Neural progenitor cell (in vitro differentiated cells): ENCODE data around the gene TMEM107. TPM values are rescaled to one million over a fixed set of nuclear protein-coding genes. Genes with fewer than 3 reads are reported as not detected.

Experiments used
- DNase-seq: peaks from one replicate; pipeline ENCODE4 v3.0.0-alpha.2; 2016; ENCODE audit warnings: low spot score
- H2AFZ ChIP-seq: fragments of 200-600 bp; sonication (generic); replicated peaks from 2 replicates; pipeline ENCODE4 v1.6.1; 2016; ENCODE audit warnings: antibody characterized with exemption
- H3F3A ChIP-seq: fragments of 200-600 bp; sonication (generic); 2 replicates; pipeline ENCODE4 v1.6.1; 2016; ENCODE audit warnings: antibody characterized with exemption, low read depth
- H3K27ac ChIP-seq: fragments of 200-600 bp; sonication (generic); 2 replicates; pipeline ENCODE4 v1.5.1; 2016; ENCODE audit warnings: mild to moderate bottlenecking
- H3K27me3 ChIP-seq: fragments of 200-600 bp; sonication (generic); 2 replicates; pipeline ENCODE4 v1.6.1; 2016; ENCODE audit warnings: mild to moderate bottlenecking, moderate library complexity
- H3K36me3 ChIP-seq: fragments of 200-600 bp; sonication (generic); 2 replicates; pipeline ENCODE4 v1.5.1; 2016
- H3K4me1 ChIP-seq: fragments of 200-600 bp; sonication (generic); 2 replicates; pipeline ENCODE4 v1.6.1; 2016; ENCODE audit warnings: mixed run types
- H3K4me2 ChIP-seq: fragments of 200-600 bp; sonication (generic); 2 replicates; pipeline ENCODE4 v1.6.1; 2016
- H3K4me3 ChIP-seq: fragments of 200-600 bp; sonication (generic); 2 replicates; pipeline ENCODE4 v1.5.1; 2016
- H3K79me2 ChIP-seq: fragments of 200-600 bp; sonication (generic); 2 replicates; pipeline ENCODE4 v1.6.1; 2016; ENCODE audit warnings: low read depth
- H3K9ac ChIP-seq: fragments of 200-600 bp; sonication (generic); 2 replicates; pipeline ENCODE4 v1.6.1; 2016
- H3K9me3 ChIP-seq: fragments of 200-600 bp; sonication (generic); 2 replicates; pipeline ENCODE4 v1.5.1; 2016; ENCODE audit warnings: low read depth
- H4K20me1 ChIP-seq: fragments of 200-600 bp; sonication (generic); 2 replicates; pipeline ENCODE4 v1.6.1; 2016; ENCODE audit warnings: low read depth
- H3K27ac Mint-ChIP-seq: 3 replicates; pipeline ENCODE4 v1.8.0; 2021; ENCODE audit warnings: mixed read lengths
- H3K27me3 Mint-ChIP-seq: 2 replicates; pipeline ENCODE4 v1.8.0; 2022; ENCODE audit warnings: low read depth, mild to moderate bottlenecking, inconsistent platforms, moderate library complexity, mixed read lengths; ENCODE audit not compliant: insufficient read depth
- H3K36me3 Mint-ChIP-seq: 3 replicates; pipeline ENCODE4 v1.8.0; 2021; ENCODE audit warnings: mixed read lengths
- H3K4me1 Mint-ChIP-seq: 3 replicates; pipeline ENCODE4 v1.8.0; 2021; ENCODE audit warnings: mixed read lengths
- H3K4me3 Mint-ChIP-seq: 3 replicates; pipeline ENCODE4 v1.8.0; 2021; ENCODE audit warnings: mild to moderate bottlenecking, moderate library complexity, mixed read lengths
- H3K9me3 Mint-ChIP-seq: 3 replicates; pipeline ENCODE4 v1.8.0; 2020; ENCODE audit warnings: mixed read lengths
- EZH2 ChIP-seq: fragments of 200-600 bp; sonication (generic); IDR thresholded peaks from 2 replicates; pipeline ENCODE4 v1.6.1; 2017; ENCODE audit warnings: antibody characterized with exemption, mild to moderate bottlenecking, moderate library complexity
- EZH2phosphoT487 ChIP-seq: fragments of 200-600 bp; sonication (generic); IDR thresholded peaks from 2 replicates; pipeline ENCODE4 v1.6.1; 2017; ENCODE audit warnings: antibody characterized with exemption
- total RNA-seq: library from RNA; depleted of rRNA; stranded (reverse); fragments of >200 nt; gene quantifications from 2 replicates; pipeline ENCODE4 v1.2.3, GENCODE V29; 2015; ENCODE audit warnings: low replicate concordance
- TF ChIP-seq, protein P1 (sequence below): fragments of 200-600 bp; sonication (generic); IDR thresholded peaks from 2 replicates; pipeline ENCODE4 v1.5.1; 2017; ENCODE audit warnings: antibody characterized with exemption, mild to moderate bottlenecking

TMEM107 gene
- total RNA-seq, result 26.0 and 45.5 TPM in 2 replicates

DNA sequence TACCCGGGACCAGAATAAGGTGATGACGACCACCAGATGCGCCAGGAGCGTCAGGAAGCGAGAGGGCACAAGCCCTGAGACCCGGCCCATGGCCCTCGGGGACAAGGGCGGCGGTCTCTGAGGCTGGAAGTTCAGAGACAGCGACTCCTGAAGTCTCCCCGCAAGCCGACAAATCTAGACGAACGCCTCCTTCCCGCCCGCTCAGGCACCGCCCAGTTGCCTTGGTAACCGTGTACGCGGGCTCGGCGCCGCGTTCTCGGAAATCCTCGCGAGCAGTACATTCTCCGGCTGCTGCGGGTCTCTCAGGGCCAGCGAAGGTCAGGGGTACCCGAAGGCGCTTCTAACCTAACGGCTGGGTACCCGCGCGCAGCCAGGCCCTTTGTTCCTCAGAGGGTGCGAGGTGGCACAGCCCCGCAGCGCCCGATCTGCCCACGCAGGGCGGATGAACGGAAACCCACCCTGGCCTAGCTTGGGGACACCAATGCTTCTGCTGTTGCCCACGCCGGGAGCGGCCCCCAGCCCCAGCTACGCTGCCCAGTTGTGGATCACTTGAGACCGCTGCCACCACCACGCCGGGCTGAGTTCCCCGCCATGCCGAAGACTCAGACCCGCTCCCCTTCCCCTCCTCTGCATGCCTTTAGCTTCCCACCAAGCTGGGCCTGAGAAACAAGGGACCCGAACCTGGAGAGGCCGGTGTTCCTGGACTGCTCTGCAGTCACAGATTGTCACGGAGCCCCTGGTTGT lies at the start of gene TMEM107:
Gene TMEM107 (minus strand): TSS at position 184 of the 744 bp plus-strand sequence. CDS start 94 bp downstream, at position 90.
- H3K4me1 Mint-ChIP-seq, result peaks cover 49% of the 10 kb centered on the region
- H3K4me3 Mint-ChIP-seq, result peak within 1 kb of the TSS; percentile 91

GRCh38 chr17:8224891-8225812 lies 49.0 kb upstream of the TMEM107 start:
- Histone ChIP-seq H4K20me1 (peaks cover 14% of the 10 kb centered on the region), H3K9ac (no peak overlapping the region), H3K4me3 (no peak overlapping the region), H3F3A (peaks cover 71% of the 10 kb centered on the region), H3K4me2 (no peak overlapping the region), H3K9me3 (no peaks in the 10 kb centered on the region), H3K27ac (no peak overlapping the region), H3K79me2 (no peaks in the 10 kb centered on the region), H3K36me3 (no peaks in the 10 kb centered on the region), H2AFZ (no peak overlapping the region), H3K27me3 (no peaks in the 10 kb centered on the region), H3K4me1 (no peaks in the 10 kb centered on the region)
- DNase-seq, result no peak
- no peak for TF ChIP-seq EZH2phosphoT487
- no peak for TF ChIP-seq EZH2
- TF ChIP-seq, protein P1, sequence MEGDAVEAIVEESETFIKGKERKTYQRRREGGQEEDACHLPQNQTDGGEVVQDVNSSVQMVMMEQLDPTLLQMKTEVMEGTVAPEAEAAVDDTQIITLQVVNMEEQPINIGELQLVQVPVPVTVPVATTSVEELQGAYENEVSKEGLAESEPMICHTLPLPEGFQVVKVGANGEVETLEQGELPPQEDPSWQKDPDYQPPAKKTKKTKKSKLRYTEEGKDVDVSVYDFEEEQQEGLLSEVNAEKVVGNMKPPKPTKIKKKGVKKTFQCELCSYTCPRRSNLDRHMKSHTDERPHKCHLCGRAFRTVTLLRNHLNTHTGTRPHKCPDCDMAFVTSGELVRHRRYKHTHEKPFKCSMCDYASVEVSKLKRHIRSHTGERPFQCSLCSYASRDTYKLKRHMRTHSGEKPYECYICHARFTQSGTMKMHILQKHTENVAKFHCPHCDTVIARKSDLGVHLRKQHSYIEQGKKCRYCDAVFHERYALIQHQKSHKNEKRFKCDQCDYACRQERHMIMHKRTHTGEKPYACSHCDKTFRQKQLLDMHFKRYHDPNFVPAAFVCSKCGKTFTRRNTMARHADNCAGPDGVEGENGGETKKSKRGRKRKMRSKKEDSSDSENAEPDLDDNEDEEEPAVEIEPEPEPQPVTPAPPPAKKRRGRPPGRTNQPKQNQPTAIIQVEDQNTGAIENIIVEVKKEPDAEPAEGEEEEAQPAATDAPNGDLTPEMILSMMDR, result no peak
- H3K36me3 Mint-ChIP-seq, result peaks cover 33% of the 10 kb centered on the region
- peaks cover 45% of the 10 kb centered on the region for H3K27me3 Mint-ChIP-seq
- H3K4me1 Mint-ChIP-seq, result peaks cover 52% of the 10 kb centered on the region
- H3K9me3 Mint-ChIP-seq, result peaks cover 33% of the 10 kb centered on the region
- peak overlapping the region; percentile 98 for H3K4me3 Mint-ChIP-seq
- H3K27ac Mint-ChIP-seq, result peak overlapping the region; percentile 52

More for the DNA sequence above, at the start of gene TMEM107:
- Histone ChIP-seq H3K36me3 (no peaks in the 10 kb centered on the region), H2AFZ (peak within 1 kb of the TSS; percentile 55), H3K4me1 (peaks cover 18% of the 10 kb centered on the region), H3K79me2 (no peaks in the 10 kb centered on the region), H3K27ac (no peak within 1 kb of the TSS), H3K9me3 (no peaks in the 10 kb centered on the region), H4K20me1 (no peaks in the 10 kb centered on the region), H3K27me3 (no peaks in the 10 kb centered on the region), H3K4me3 (peak within 1 kb of the TSS; percentile 57), H3F3A (peaks cover 53% of the 10 kb centered on the region), H3K4me2 (peak within 1 kb of the TSS; percentile 84), H3K9ac (peak within 1 kb of the TSS; percentile 14)
- Mint-ChIP-seq H3K27ac (peak within 1 kb of the TSS; percentile 96), H3K36me3 (no peaks in the 10 kb centered on the region), H3K9me3 (no peaks in the 10 kb centered on the region), H3K27me3 (peaks cover 2% of the 10 kb centered on the region)
- peak; percentile 30 for TF ChIP-seq EZH2
- TF ChIP-seq EZH2phosphoT487, result no peak
- DNase-seq, result peak; percentile 96

GRCh38 chr17:8223356-8224126 lies 47.4 kb upstream of the TMEM107 start:
- no peaks in the 10 kb centered on the region for H3K79me2 ChIP-seq
- H3F3A ChIP-seq, result peaks cover 75% of the 10 kb centered on the region
- H3K4me3 ChIP-seq, result peak overlapping the region; percentile 91
- DNase-seq, result peak; percentile 85
- H3K4me3 Mint-ChIP-seq, result peak overlapping the region; percentile 98
- H3K36me3 ChIP-seq, result no peaks in the 10 kb centered on the region
- no peaks in the 10 kb centered on the region for H3K4me1 ChIP-seq
- H3K4me1 Mint-ChIP-seq, result peaks cover 52% of the 10 kb centered on the region
- H2AFZ ChIP-seq, result peak overlapping the region; percentile 69
- H3K4me2 ChIP-seq, result peak overlapping the region; percentile 87
- peaks cover 14% of the 10 kb centered on the region for H4K20me1 ChIP-seq
- peaks cover 33% of the 10 kb centered on the region for H3K9me3 Mint-ChIP-seq
- no peak for TF ChIP-seq EZH2phosphoT487
- TF ChIP-seq, protein P1, result peak; percentile 36
- H3K27ac ChIP-seq, result peak overlapping the region; percentile 40
- H3K27me3 Mint-ChIP-seq, result peaks cover 47% of the 10 kb centered on the region
- peak overlapping the region; percentile 100 for H3K27ac Mint-ChIP-seq
- peak overlapping the region; percentile 17 for H3K9ac ChIP-seq
- H3K27me3 ChIP-seq, result no peaks in the 10 kb centered on the region
- peaks cover 23% of the 10 kb centered on the region for H3K36me3 Mint-ChIP-seq
- H3K9me3 ChIP-seq, result no peaks in the 10 kb centered on the region
